Spleen (tissue), 11 donors: ENCODE measurements around the gene GRAP2. TPM values are rescaled to one million over a fixed set of nuclear protein-coding genes. Genes with fewer than 3 reads are reported as not detected.

Experiments used
- DNase-seq: peaks from one replicate; pipeline ENCODE4 v3.0.0-alpha.2; 2020
- H3K27ac ChIP-seq, 8 donors: fragments of 200-600 bp; sonication (generic) in 7 of 8; 1 replicate in 4 of 8; 2 replicates in 4 of 8; pipeline versions ENCODE4 v1.5.0 to v1.8.0; 2016 to 2021; ENCODE audit warnings: inconsistent platforms in 4 of 8, mild to moderate bottlenecking in 4 of 8, moderate library complexity in 1 of 8
- H3K27me3 ChIP-seq, 7 donors: fragments of 200-600 bp; sonication (generic) in 6 of 7; replicated peaks in 1 of 7; 1 replicate in 4 of 7; 2 replicates in 3 of 7; pipeline versions ENCODE4 v1.5.0 to v1.8.0; 2016 to 2021; ENCODE audit warnings: inconsistent platforms in 3 of 7, mild to moderate bottlenecking in 1 of 7
- H3K36me3 ChIP-seq, 6 donors: fragments of 200-600 bp; sonication (generic) in 5 of 6; 1 replicate in 4 of 6; 2 replicates in 2 of 6; pipeline versions ENCODE4 v1.5.0 to v1.8.0; 2016 to 2021; ENCODE audit warnings: inconsistent platforms in 2 of 6
- H3K4me1 ChIP-seq, 6 donors: fragments of 200-600 bp; sonication (generic) in 5 of 6; 1 replicate in 3 of 6; 2 replicates in 3 of 6; pipeline versions ENCODE4 v1.5.0 to v1.8.0; 2016 to 2021; ENCODE audit warnings: inconsistent platforms in 3 of 6
- H3K4me3 ChIP-seq, 8 donors: fragments of 200-600 bp; sonication (generic) in 7 of 8; 1 replicate in 4 of 8; 2 replicates in 4 of 8; pipeline versions ENCODE4 v1.5.0 to v1.8.0; 2016 to 2021; ENCODE audit warnings: inconsistent platforms in 4 of 8, mild to moderate bottlenecking in 4 of 8, moderate library complexity in 2 of 8
- H3K9me3 ChIP-seq, 8 donors: fragments of 200-600 bp; sonication (generic) in 7 of 8; 1 replicate in 4 of 8; 2 replicates in 4 of 8; pipeline versions ENCODE4 v1.5.0 to v1.8.0; 2016 to 2021; ENCODE audit warnings: inconsistent platforms in 4 of 8
- CTCF ChIP-seq, 11 experiments: fragments of 200-600 bp in 7 of 11; fragments of 450-650 bp in 4 of 11; sonication (generic) in 4 of 11; IDR thresholded peaks in 8 of 11; conservative IDR thresholded peaks in 3 of 11; 1 replicate in 7 of 11; 2 replicates in 4 of 11; pipeline versions ENCODE4 v1.4.0 to v1.8.0; 2016 to 2021; ENCODE audit warnings: antibody characterized with exemption in 11 of 11, inconsistent platforms in 4 of 11, mild to moderate bottlenecking in 1 of 11
- POLR2A ChIP-seq, 3 donors: fragments of 450-650 bp; IDR thresholded peaks; one replicate each; pipeline ENCODE4 v1.5.1; 2017; ENCODE audit warnings: antibody characterized with exemption in 3 of 3, mild to moderate bottlenecking in 1 of 3
- POLR2AphosphoS5 ChIP-seq, 3 donors: sonication (generic); formaldehyde crosslinking; IDR thresholded peaks; one replicate each; pipeline ENCODE4 v1.5.1; 2017; ENCODE audit warnings: antibody characterized with exemption in 3 of 3
- WGBS, 5 donors: extraction: QIAGEN DNeasy Blood & Tissue Kit in 3 of 5; methylation state at CpG; one replicate each; pipeline versions ENCODE4 v1.1.5 to v1.1.7; 2013 to 2018; 5-methylcytosine and 5-hydroxymethylcytosine counted together
- intact Hi-C: fragments of 100-400 bp; cut with DNase I; formaldehyde crosslinking; loops from one replicate; pipeline ENCODE4 v1.15.0; 2023; ENCODE audit warnings: low total_unique reads
- polyA plus RNA-seq, 3 donors: library from polyadenylated mRNA; stranded (reverse); fragments of 200-250 nt; gene quantifications; one replicate each; pipeline ENCODE4 v1.2.1, GENCODE V29; 2013
- total RNA-seq, 7 donors: library from RNA; depleted of rRNA in 3 of 7; stranded (reverse); fragments of >200 nt in 3 of 7; fragmentation: NEBNext Ultra II Directional in 4 of 7; extraction: Animal tissue kit (Norgen Biotek cat#: 25700) in 4 of 7; gene quantifications; one replicate each; pipeline versions ENCODE4 v1.1.0 to v1.2.1, GENCODE V29; 2016 to 2021
- donor health status: healthy with polysubstance abuse.
- donor health status: DM: no; HTN: no; CAD: no; lungs with moderate emphysema.
- donor health status: DM: no; HTN: no; CAD: no.
- donor health status: Bipolar disorder and iron deficiency.
- donor health status: healthy.
- donor health status: DM: no; HTN: no; CAD: no.
- donor health status: DM: yes; HTN: yes; CAD: no.

GRAP2 gene
- total and polyA plus RNA-seq, 10 donors, result 3.1 to 40.3 (median 29.8) TPM

GRCh38 chr22:39958009-39958711 is 57.3 kb downstream of the GRAP2 start:
- peaks cover 0 to 50% (median 1%) of the 10 kb centered on the region in 6 donors for H3K36me3 ChIP-seq
- H3K9me3 ChIP-seq, result no peaks in the 10 kb centered on the region
- intact Hi-C loops, result no loop called here
- H3K4me1 ChIP-seq, result peaks cover 22 to 100% (median 51%) of the 10 kb centered on the region in 6 donors
- H3K27me3 ChIP-seq, result peaks cover 0 to 14% (median 0%) of the 10 kb centered on the region in 7 donors
- no peak overlapping the region for H3K4me3 ChIP-seq
- TF ChIP-seq CTCF (IDR thresholded peaks at IDR 0.05 in 8 of 11, conservative IDR thresholded peaks at IDR 0.05 in 3 of 11) (no peak), POLR2AphosphoS5 (IDR thresholded peaks at IDR 0.05) (no peak), POLR2A (IDR thresholded peaks at IDR 0.05) (no peak)
- 80 to 89% (median 83%) methylated on average over 8 of the region's 8 CpGs for WGBS, 5 donors
- no peak for DNase-seq
- H3K27ac ChIP-seq, result peak overlapping the region in 2 of 8 donors; percentile 22 to 87

- TF ChIP-seq CTCF (IDR thresholded peaks at IDR 0.05 in 8 of 11, conservative IDR thresholded peaks at IDR 0.05 in 3 of 11), result no peak
- no peak for TF ChIP-seq POLR2AphosphoS5 (IDR thresholded peaks at IDR 0.05)
- no peak for TF ChIP-seq POLR2A (IDR thresholded peaks at IDR 0.05)
- Histone ChIP-seq H3K9me3 (no peaks in the 10 kb centered on the region), H3K27me3 (peaks cover 0 to 14% (median 0%) of the 10 kb centered on the region in 7 donors), H3K27ac (peak overlapping the region in 5 of 8 donors; percentile 13 to 87 (median 82)), H3K36me3 (peaks cover 0 to 56% (median 1%) of the 10 kb centered on the region in 6 donors), H3K4me1 (peaks cover 22 to 94% (median 51%) of the 10 kb centered on the region in 6 donors), H3K4me3 (no peak overlapping the region)
- intact Hi-C loops, result no loop called here
- DNase-seq, result no peak
- WGBS, 5 donors, result 71 to 81% (median 73%) methylated on average over 10 to 11 of the region's 11 CpGs
Observed at GRCh38 chr22:39958949-39959639, 58.2 kb downstream of the GRAP2 start.

- peaks cover 22 to 87% (median 49%) of the 10 kb centered on the region in 6 donors for H3K4me1 ChIP-seq
- intact Hi-C loops, result no loop called here
Observed at GRCh38 chr22:39959640-39960447, 59.0 kb downstream of the GRAP2 start, which contains the start of gene TMA7B. TMA7B (plus strand) TSS chr22:39960397; CDS start chr22:39964375, 3,978 bp downstream.

More at GRCh38 chr22:39959640-39960447, 59.0 kb downstream of the GRAP2 start, which contains the start of gene TMA7B:
- H3K9me3 ChIP-seq, result no peaks in the 10 kb centered on the region
- DNase-seq, result peak; percentile 80
- H3K27ac ChIP-seq, result peak within 1 kb of the TSS in 7 of 8 donors; percentile 54 to 87 (median 74)
- no peak for TF ChIP-seq POLR2A (IDR thresholded peaks at IDR 0.05)
- TF ChIP-seq POLR2AphosphoS5 (IDR thresholded peaks at IDR 0.05), result peak; percentile 56 to 74 (median 67)
- peak in 8 of 11 experiments; percentile 11 to 55 (median 32) for TF ChIP-seq CTCF (IDR thresholded peaks at IDR 0.05 in 8 of 11, conservative IDR thresholded peaks at IDR 0.05 in 3 of 11)
- peaks cover 0 to 14% (median 0%) of the 10 kb centered on the region in 7 donors for H3K27me3 ChIP-seq
- no peak within 1 kb of the TSS for H3K4me3 ChIP-seq
- peaks cover 0 to 63% (median 1%) of the 10 kb centered on the region in 6 donors for H3K36me3 ChIP-seq
- 53 to 67% (median 55%) methylated on average over 12 to 14 of the region's 14 CpGs for WGBS, 5 donors
